Muscle of leg (tissue), 11 donors: ENCODE results near the gene SGCD. TPM values are rescaled to one million over a fixed set of nuclear protein-coding genes. Genes with fewer than 3 reads are reported as not detected.
A peak's percentile ranks its signal among the peaks of the same experiment; 100 is the strongest.

Experiments used
- DNase-seq: peaks from one replicate; pipeline ENCODE4 v3.0.0; 2013
- H3K27ac ChIP-seq: one replicate; pipeline ENCODE4 v1.5.1; 2013; ENCODE audit warnings: mild to moderate bottlenecking, low read length, control low read depth
- H3K27me3 ChIP-seq: one replicate; pipeline ENCODE4 v1.6.1; 2013; ENCODE audit warnings: low read length; ENCODE audit not compliant: control insufficient read depth, insufficient read depth
- H3K36me3 ChIP-seq: one replicate; pipeline ENCODE4 v1.6.1; 2013; ENCODE audit warnings: low read length; ENCODE audit not compliant: control insufficient read depth, insufficient read depth
- H3K4me1 ChIP-seq: one replicate; pipeline ENCODE4 v1.6.1; 2013; ENCODE audit warnings: low read length; ENCODE audit not compliant: control insufficient read depth, insufficient read depth
- H3K4me3 ChIP-seq: one replicate; pipeline ENCODE4 v1.5.1; 2013; ENCODE audit warnings: low read length, control low read depth
- H3K9me3 ChIP-seq: replicated peaks from 2 replicates; pipeline ENCODE4 v1.6.1; 2013; ENCODE audit warnings: low read depth, low read length; ENCODE audit not compliant: control insufficient read depth
- WGBS: methylation state at CpG from one replicate; pipeline ENCODE4 v1.1.5; 2013; ENCODE audit warnings: missing lambda C conversion rate; ENCODE audit not compliant: insufficient coverage; 5-methylcytosine and 5-hydroxymethylcytosine counted together
- polyA plus RNA-seq, 8 donors: library from polyadenylated mRNA; unstranded; fragments of 120-200 nt; gene quantifications; one replicate each; pipeline versions ENCODE4 v1.2.1 to v1.2.3, GENCODE V29; 2013; ENCODE audit warnings: inconsistent platforms in 1 of 8, low replicate concordance in 1 of 8; ENCODE audit not compliant: insufficient read length in 8 of 8, insufficient read depth in 1 of 8
- total RNA-seq: library from RNA; stranded (reverse); fragments of 120-200 nt; gene quantifications from one replicate; pipeline ENCODE4 v1.2.4, GENCODE V29; 2013

The SGCD gene
- total and polyA plus RNA-seq, 9 donors = 35.2 to 92.5 (median 82.7) TPM

GRCh38 chr5:156522651-156523529, 195.9 kb downstream of the SGCD start:
- DNase-seq = peak; percentile 48
- no peak overlapping the region for H3K4me3 ChIP-seq
- no peaks in the 10 kb centered on the region for H3K36me3 ChIP-seq
- peak overlapping the region; percentile 23 for H3K27ac ChIP-seq
- no peaks in the 10 kb centered on the region for H3K9me3 ChIP-seq
- no CpG with 5 or more reads among the region's 5 CpGs for WGBS
- peaks cover 2% of the 10 kb centered on the region for H3K4me1 ChIP-seq
- H3K27me3 ChIP-seq = no peaks in the 10 kb centered on the region

GRCh38 chr5:156523607-156524006, 196.6 kb downstream of the SGCD start:
- H3K36me3 ChIP-seq = no peaks in the 10 kb centered on the region
- no peak for DNase-seq
- H3K27me3 ChIP-seq = no peaks in the 10 kb centered on the region
- no peak overlapping the region for H3K4me3 ChIP-seq
- WGBS = no CpG with 5 or more reads among the region's 3 CpGs
- no peaks in the 10 kb centered on the region for H3K9me3 ChIP-seq
- H3K27ac ChIP-seq = no peak overlapping the region
- H3K4me1 ChIP-seq = peaks cover 2% of the 10 kb centered on the region

- Histone ChIP-seq H3K36me3 (peaks cover 3% of the 10 kb centered on the region), H3K4me3 (no peak overlapping the region), H3K4me1 (peaks cover 2% of the 10 kb centered on the region), H3K27ac (peak overlapping the region; percentile 88), H3K9me3 (no peaks in the 10 kb centered on the region), H3K27me3 (no peaks in the 10 kb centered on the region)
- DNase-seq = peak; percentile 98
- WGBS = 47% methylated on average over 2 of the region's 9 CpGs
These were observed 199.3 kb downstream of the SGCD start for GRCh38 chr5:156526081-156526925.

DNA sequence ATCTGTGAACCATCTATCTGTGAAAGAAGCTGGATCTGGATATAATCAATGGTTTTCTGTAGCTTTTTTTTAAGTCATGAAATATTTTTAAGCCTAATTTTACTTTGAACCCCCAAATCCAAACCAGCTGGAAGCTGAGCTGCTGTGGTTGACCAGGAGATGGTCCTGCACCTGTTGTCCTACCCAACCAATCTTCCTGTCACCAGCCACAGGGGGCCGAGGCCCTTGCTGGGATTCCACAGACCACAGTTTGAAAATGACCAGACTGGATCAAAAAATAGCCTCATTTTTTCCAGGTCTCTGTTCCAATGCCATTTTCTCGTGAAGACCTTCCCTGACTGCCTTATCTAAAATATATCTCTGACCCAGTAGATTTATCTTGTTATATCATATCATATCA, 200.6 kb downstream of the SGCD start:
- H3K27ac ChIP-seq = peak overlapping the region; percentile 88
- DNase-seq = no peak
- 71% methylated on average over 1 of the region's 2 CpGs for WGBS
- no peaks in the 10 kb centered on the region for H3K27me3 ChIP-seq
- no peaks in the 10 kb centered on the region for H3K9me3 ChIP-seq
- H3K36me3 ChIP-seq = peaks cover 3% of the 10 kb centered on the region
- H3K4me1 ChIP-seq = peaks cover 2% of the 10 kb centered on the region
- no peak overlapping the region for H3K4me3 ChIP-seq

DNA sequence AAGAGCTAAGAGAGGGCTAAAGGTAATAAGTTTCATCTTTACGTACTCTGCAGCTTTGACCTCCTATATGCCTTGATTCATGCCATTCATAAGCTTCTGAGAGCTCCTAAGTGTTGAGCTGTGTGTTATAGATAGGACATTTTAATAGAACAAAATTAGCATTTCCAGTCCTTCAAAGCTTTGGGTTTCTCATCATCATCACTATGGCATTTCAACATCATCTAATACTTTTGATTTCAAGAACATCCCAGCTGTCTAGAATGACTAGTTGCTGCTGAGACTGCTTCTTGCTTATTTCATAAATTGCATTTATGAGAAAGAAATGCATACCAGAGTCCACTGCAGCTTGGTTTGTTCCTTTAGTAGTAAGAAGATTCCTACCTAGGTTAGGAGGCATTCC, 201.7 kb downstream of the SGCD start:
- no peak for DNase-seq
- no peaks in the 10 kb centered on the region for H3K27me3 ChIP-seq
- peaks cover 3% of the 10 kb centered on the region for H3K36me3 ChIP-seq
- H3K4me3 ChIP-seq = no peak overlapping the region
- WGBS = no CpG with 5 or more reads among the region's 1 CpG
- no peaks in the 10 kb centered on the region for H3K9me3 ChIP-seq
- peaks cover 2% of the 10 kb centered on the region for H3K4me1 ChIP-seq
- H3K27ac ChIP-seq = no peak overlapping the region

GRCh38 chr5:156529892-156530291, 202.9 kb downstream of the SGCD start:
- Histone ChIP-seq H3K4me1 (peaks cover 2% of the 10 kb centered on the region), H3K27ac (no peak overlapping the region), H3K27me3 (no peaks in the 10 kb centered on the region), H3K4me3 (no peak overlapping the region), H3K36me3 (peaks cover 3% of the 10 kb centered on the region), H3K9me3 (no peaks in the 10 kb centered on the region)
- no CpG with 5 or more reads among the region's 1 CpG for WGBS
- no peak for DNase-seq

GRCh38 chr5:156531199-156531598, 204.2 kb downstream of the SGCD start:
- no peak for DNase-seq
- Histone ChIP-seq H3K4me3 (no peak overlapping the region), H3K9me3 (no peaks in the 10 kb centered on the region), H3K4me1 (peaks cover 2% of the 10 kb centered on the region), H3K27ac (no peak overlapping the region), H3K36me3 (peaks cover 3% of the 10 kb centered on the region), H3K27me3 (no peaks in the 10 kb centered on the region)
- no CpG with 5 or more reads among the region's 2 CpGs for WGBS

DNA sequence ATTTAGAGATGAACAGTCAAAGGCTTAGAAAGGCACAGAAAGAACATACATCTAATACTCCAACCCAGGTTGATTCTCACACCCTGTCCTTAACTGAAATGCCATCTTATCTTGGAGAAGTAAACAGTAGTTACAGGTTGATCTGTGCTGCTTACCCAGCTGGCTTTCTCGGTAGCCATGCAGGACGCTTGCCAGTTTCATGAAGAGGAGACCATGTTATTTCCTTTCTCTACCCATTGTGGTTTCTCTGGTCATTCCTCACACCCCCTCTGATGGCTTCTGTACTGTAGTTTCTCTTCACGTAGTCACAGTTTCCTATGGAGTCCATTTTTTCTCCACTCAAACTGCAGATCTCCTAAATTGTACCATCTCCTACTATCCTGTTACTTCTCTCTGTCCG, 206.0 kb downstream of the SGCD start:
- no peak for DNase-seq
- peaks cover 3% of the 10 kb centered on the region for H3K4me1 ChIP-seq
- H3K9me3 ChIP-seq = no peaks in the 10 kb centered on the region
- WGBS = 89% methylated on average over 1 of the region's 4 CpGs
- no peak overlapping the region for H3K27ac ChIP-seq
- no peak overlapping the region for H3K4me3 ChIP-seq
- H3K36me3 ChIP-seq = peaks cover 5% of the 10 kb centered on the region
- H3K27me3 ChIP-seq = no peaks in the 10 kb centered on the region

DNA sequence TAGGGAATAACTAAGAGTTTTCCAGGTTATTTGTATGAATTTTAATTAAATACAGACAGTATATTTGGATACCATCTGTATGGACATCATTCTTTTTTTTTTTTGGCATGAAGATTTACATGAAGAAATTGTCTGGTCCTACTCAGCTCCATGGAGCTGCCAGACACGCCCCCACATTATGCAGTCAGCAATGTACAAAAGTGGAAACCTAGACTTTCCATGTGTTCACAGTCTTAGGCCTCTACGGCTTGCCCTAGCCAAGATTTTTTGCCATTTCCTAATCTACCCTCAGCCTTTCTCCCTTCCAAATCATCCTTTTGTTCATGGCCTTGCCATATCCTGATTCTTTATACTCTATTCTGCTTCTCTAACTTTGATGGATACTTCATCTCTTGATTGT, 207.1 kb downstream of the SGCD start:
- H3K27ac ChIP-seq = peak overlapping the region; percentile 45
- H3K4me3 ChIP-seq = no peak overlapping the region
- WGBS = 54% methylated on average over 1 of the region's 2 CpGs
- peaks cover 3% of the 10 kb centered on the region for H3K4me1 ChIP-seq
- peaks cover 5% of the 10 kb centered on the region for H3K36me3 ChIP-seq
- H3K9me3 ChIP-seq = no peaks in the 10 kb centered on the region
- DNase-seq = peak; percentile 81
- no peaks in the 10 kb centered on the region for H3K27me3 ChIP-seq

- DNase-seq = peak; percentile 85
- peaks cover 5% of the 10 kb centered on the region for H3K36me3 ChIP-seq
- no peaks in the 10 kb centered on the region for H3K9me3 ChIP-seq
- H3K4me3 ChIP-seq = no peak overlapping the region
- WGBS = no CpG with 5 or more reads among the region's 2 CpGs
- peaks cover 3% of the 10 kb centered on the region for H3K4me1 ChIP-seq
- no peaks in the 10 kb centered on the region for H3K27me3 ChIP-seq
- no peak overlapping the region for H3K27ac ChIP-seq
These were observed 208.0 kb downstream of the SGCD start for GRCh38 chr5:156534906-156535485.
